Activated naive CD4-positive, alpha-beta T cell treated with anti-CD3 and anti-CD28 coated beads, Interleukin-2, amount 10 ng/mL, durations not matched to agents 5 hours and 36 hours (primary cell): ENCODE results near the gene HAX1. TPM values are rescaled to one million over a fixed set of nuclear protein-coding genes. Genes with fewer than 3 reads are reported as not detected.

Experiments
- total RNA-seq, 2 experiments: library from RNA; stranded (reverse); gene quantifications; one replicate each; pipeline ENCODE4 v1.2.3, GENCODE V29; 2021

The HAX1 gene
- total RNA-seq, result 10 to 100 TPM; 96.6 to 97.2 TPM

DNA sequence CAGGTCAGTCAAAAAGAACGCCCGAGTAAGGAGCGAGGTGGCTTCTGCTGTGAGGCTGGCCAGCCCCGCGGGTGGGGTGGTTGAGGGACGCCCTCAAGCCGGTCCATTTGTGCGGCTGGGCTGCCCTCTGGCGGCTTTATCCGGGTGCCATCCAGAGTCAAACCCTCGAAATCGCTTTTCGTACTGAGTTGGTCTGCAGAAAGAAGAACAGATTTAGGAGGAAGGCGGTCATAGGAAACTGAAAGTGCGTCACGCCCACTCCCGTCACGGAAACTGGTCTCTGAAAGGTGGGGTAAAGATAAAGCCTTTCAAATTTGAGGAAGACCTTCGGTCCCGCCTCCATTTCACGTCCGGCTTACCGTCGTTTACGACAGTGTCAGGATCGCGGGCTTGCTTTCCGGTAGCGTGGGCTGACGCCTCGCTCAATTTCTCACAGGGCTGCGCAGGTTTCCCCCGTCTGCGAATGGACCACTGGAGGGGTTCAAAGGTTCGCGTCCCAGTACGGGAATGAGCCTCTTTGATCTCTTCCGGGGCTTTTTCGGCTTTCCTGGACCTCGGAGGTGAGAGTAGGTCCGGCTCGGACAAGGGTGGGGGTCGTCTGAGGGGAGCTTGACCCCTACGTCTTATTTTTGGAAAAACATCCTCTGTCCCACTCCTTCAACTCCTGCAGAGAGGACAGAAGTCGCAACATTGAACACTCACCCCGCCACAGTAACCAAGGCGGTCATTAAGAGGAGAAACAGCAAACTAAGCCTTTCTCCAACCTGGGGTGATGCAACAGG lies at the start of gene HAX1:
TSS of gene HAX1 (plus strand) at position 413 of the 782 bp plus-strand sequence. CDS start at position 508, 95 bp downstream.

DNA sequence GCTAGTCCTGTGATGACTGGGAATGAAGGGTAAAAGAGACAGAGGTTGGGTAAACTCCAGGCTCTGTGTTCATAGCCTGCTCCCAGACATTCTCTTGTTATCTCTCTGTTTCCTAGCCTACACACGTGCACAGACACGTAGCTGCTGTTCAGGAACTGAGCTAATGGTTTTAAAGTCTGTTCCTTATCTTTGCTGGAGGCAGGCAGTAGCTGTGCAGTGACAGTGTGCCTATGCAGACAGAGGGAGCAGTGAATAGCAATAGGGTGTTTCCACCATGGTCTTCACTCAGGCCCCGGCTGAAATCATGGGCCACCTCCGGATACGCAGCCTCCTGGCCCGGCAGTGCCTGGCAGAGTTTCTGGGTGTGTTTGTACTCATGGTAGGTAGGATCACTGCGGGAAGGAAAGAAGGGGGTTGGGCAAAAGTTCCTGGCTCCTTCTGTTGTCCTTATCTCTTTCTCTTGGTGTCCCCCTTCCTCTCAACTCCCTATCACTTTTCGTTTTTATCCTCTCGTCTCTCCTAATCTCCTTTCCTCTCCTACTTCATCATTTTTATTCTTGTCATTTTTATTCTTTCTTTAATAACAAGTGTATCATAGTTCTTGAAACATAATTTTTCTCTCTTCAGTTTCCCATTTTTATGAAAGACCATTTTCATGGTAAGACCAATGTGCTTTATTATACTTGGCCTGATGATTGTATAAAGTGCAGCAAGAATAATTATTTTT lies 48.6 kb downstream of the HAX1 start, which contains the start of gene AQP10:
TSS of gene AQP10 (plus strand) at position 212 of the 727 bp plus-strand sequence. CDS start at position 275, 63 bp downstream.

DNA sequence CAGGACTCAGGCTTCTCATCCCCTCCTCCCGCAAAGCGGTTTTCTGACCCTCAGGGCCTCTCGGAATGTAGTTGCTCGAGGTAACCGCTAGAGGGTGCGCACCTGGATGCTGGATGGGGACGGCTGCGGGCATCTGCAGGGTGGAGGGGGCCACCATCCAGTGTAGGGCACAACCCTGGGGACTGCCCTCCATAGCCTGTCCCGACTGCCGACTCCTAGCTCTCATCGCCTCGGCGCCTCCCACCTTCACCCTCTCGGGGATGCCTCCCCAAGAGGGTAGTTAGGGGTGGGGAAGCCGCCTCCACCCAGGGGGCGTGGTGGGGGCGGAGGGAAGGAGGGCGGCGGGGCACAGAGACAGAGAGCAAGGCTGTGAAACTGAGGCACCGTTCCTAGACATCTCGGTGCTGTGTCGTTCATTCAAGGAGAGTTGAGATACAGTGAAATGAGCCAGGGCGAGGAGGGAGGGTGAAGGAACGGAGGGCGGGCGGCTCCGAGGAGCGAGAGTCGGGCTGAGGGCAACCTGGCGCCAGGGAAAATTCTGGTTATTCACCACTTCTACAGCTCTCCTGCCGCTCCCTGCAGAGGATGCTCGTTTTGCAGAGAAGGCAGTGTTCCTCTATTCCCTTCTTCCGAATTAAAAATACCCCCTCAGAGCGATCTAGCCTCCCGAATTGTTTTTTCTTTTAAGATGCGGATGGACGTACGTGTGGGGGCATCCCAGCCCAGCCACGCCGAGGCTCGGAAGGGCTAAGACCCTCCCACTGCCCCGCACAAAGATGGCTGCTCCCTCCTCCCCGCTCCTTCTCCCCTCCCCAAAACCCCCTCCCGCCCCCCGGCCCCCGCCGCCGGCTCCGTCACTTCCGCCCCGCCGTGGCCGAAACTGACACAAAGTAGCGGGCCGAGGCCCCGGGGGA lies 52.5 kb downstream of the HAX1 start, which contains the start of gene ATP8B2:
TSS of gene ATP8B2 (plus strand) at position 857 of the 914 bp plus-strand sequence. CDS start 2,617 bp downstream, outside the sequence.

Other genes with a start within 250 kb of the HAX1 start
- gene NUP210L, start 117.6 kb upstream of the HAX1 start, total RNA-seq, result under 1 TPM; 0.08 to 0.10 TPM
- 100 to 1,000 TPM; 686 to 725 TPM for gene TPM3, start 80.5 kb upstream of the HAX1 start, total RNA-seq
- gene CFAP141, start 66.3 kb upstream of the HAX1 start, total RNA-seq, result not detected
- 100 to 1,000 TPM; 180 to 183 TPM for gene UBAP2L, start 51.7 kb upstream of the HAX1 start, total RNA-seq
- gene AQP10, start 48.5 kb downstream of the HAX1 start, total RNA-seq, result not detected
- gene ATP8B2, start 52.9 kb downstream of the HAX1 start, total RNA-seq, result 100 to 1,000 TPM; 146 to 156 TPM
- 10 to 100 TPM; 10.9 to 11.6 TPM for gene IL6R, start 132.7 kb downstream of the HAX1 start, total RNA-seq
- gene TDRD10, start 229.6 kb downstream of the HAX1 start, total RNA-seq, result not detected
- gene SHE, start 229.8 kb downstream of the HAX1 start, total RNA-seq, result not detected